NOMO-1 treated with DMSO at 0.1 percent for 48 hours (cell line): ENCODE measurements around the gene TAAR1.
A peak's percentile ranks its signal among the peaks of the same experiment; 100 is the strongest.
"Not testable (repeated sequence)": the region's sequence is repeated elsewhere in the genome, so short reads cannot be mapped to it uniquely, and the experiment has no call there.

Experiments
- DNase-seq: peaks from one replicate; lab custom pipeline; 2025; ENCODE audit not compliant: unreplicated experiment; lab: John Stamatoyannopoulos, UW

Gene TAAR1

GRCh38 chr6:132663661-132664060, 4.7 kb upstream of the TAAR1 start:
- no peak for DNase-seq

- DNase-seq: no peak
These were observed 2.9 kb upstream of the TAAR1 start for GRCh38 chr6:132661906-132662305.

- peak; percentile 19 for DNase-seq
These were observed 7.9 kb downstream of the TAAR1 start for GRCh38 chr6:132651062-132651461.

GRCh38 chr6:132650429-132650828, 8.6 kb downstream of the TAAR1 start:
- no peak for DNase-seq

GRCh38 chr6:132648828-132649227, 10.2 kb downstream of the TAAR1 start:
- no peak for DNase-seq

- peak; percentile 70 for DNase-seq
These were observed 10.6 kb downstream of the TAAR1 start for GRCh38 chr6:132648356-132648755.

GRCh38 chr6:132643547-132643946, 15.4 kb downstream of the TAAR1 start:
- DNase-seq: peak; percentile 10

- not testable (repeated sequence) for DNase-seq
These were observed 21.8 kb downstream of the TAAR1 start for GRCh38 chr6:132637135-132637534.

- DNase-seq: not testable (repeated sequence)
These were observed 23.1 kb downstream of the TAAR1 start for GRCh38 chr6:132635906-132636305.

GRCh38 chr6:132635288-132635687, 23.7 kb downstream of the TAAR1 start:
- DNase-seq: not testable (repeated sequence)

GRCh38 chr6:132634796-132635195, 24.2 kb downstream of the TAAR1 start:
- no peak for DNase-seq

GRCh38 chr6:132633362-132633761, 25.6 kb downstream of the TAAR1 start:
- DNase-seq: no peak

GRCh38 chr6:132624175-132624574, 34.8 kb downstream of the TAAR1 start, which contains the start of gene TAAR2:
TSS of gene TAAR2 (minus strand) at chr6:132624275. CDS start at chr6:132624275, 0 bp downstream.
- no peak for DNase-seq

GRCh38 chr6:132623106-132623845, 35.7 kb downstream of the TAAR1 start:
- DNase-seq: no peak

GRCh38 chr6:132616677-132617076, 42.3 kb downstream of the TAAR1 start:
- no peak for DNase-seq

GRCh38 chr6:132614554-132614953, 44.4 kb downstream of the TAAR1 start:
- DNase-seq: no peak

- no peak for DNase-seq
These were observed 46.4 kb downstream of the TAAR1 start for GRCh38 chr6:132612449-132613108.

GRCh38 chr6:132611616-132612015, 47.4 kb downstream of the TAAR1 start:
- DNase-seq: no peak

- no peak for DNase-seq
These were observed 51.3 kb downstream of the TAAR1 start for GRCh38 chr6:132607544-132608233.

- DNase-seq: no peak
These were observed 54.3 kb downstream of the TAAR1 start for GRCh38 chr6:132604635-132605152.

GRCh38 chr6:132600900-132601299, 58.1 kb downstream of the TAAR1 start:
- DNase-seq: not testable (repeated sequence)

GRCh38 chr6:132598473-132598872, 60.5 kb downstream of the TAAR1 start:
- no peak for DNase-seq
